K562 (cell line): ENCODE data around the gene BLVRA. TPM values are rescaled to one million over a fixed set of nuclear protein-coding genes. Genes with fewer than 3 reads are reported as not detected.
A peak's percentile ranks its signal among the peaks of the same experiment; 100 is the strongest.

Experiments used
- ATAC-seq: fragments of 200-7000 bp; cut with Tn5 transposase; 3 replicates; pipeline ENCODE4 v1.9.1; 2020; ENCODE audit warnings: moderate library complexity
- BruUV-seq: library from RNA; stranded (reverse); fragments of 400-500 nt; replicated peaks from 2 replicates; lab custom pipeline; 2021; lab: Mats Ljungman, UMichigan
- CTCF ChIA-PET: fragments of 300-600 bp; formaldehyde crosslinking; extraction: SDS; loops from one replicate; lab custom pipeline; 2021; ENCODE audit warnings: low intra/inter-chr PET ratio; lab: Yijun Ruan, JAX
- POLR2A ChIA-PET: fragments of 300-600, 350-650 bp; sonication (Branson Sonifier 250); formaldehyde crosslinking; extraction: SDS; loops from one replicate; lab custom pipeline; 2021; ENCODE audit warnings: antibody characterized with exemption, inconsistent platforms; lab: Yijun Ruan, JAX
- DNase-seq, 4 experiments: peaks; one replicate each; pipeline versions ENCODE4 v3.0.0 to v3.0.0-alpha.2; 2011 to 2018; ENCODE audit warnings: low spot score in 3 of 4, mixed read lengths in 3 of 4; ENCODE audit errors: extremely low read depth in 1 of 4
- FAIRE-seq: peaks from 2 replicates; lab custom pipeline; 2011; peaks lifted over from hg19 to GRCh38; lab: Jason Lieb, UNC
- H2AFZ ChIP-seq: 2 replicates; pipeline ENCODE4 v1.6.0; 2011; ENCODE audit warnings: low read depth, low read length, control low read depth, inconsistent platforms
- H3K27ac ChIP-seq: fragments of 200-600 bp; 3 replicates; pipeline ENCODE4 v1.8.0; 2011; ENCODE audit warnings: low read depth, mild to moderate bottlenecking, control low read depth, inconsistent platforms, low read length, moderate library complexity, mixed read lengths; ENCODE audit errors: extremely low read depth
- H3K27me3 ChIP-seq, 2 experiments: fragments of 300-600 bp in 1 of 2; 2 replicates in 1 of 2; 3 replicates in 1 of 2; pipeline versions ENCODE4 v1.6.0 to v1.8.0; 2011; ENCODE audit warnings: inconsistent platforms in 2 of 2, low read length in 2 of 2, mild to moderate bottlenecking in 1 of 2, mixed read lengths in 1 of 2, moderate library complexity in 1 of 2; ENCODE audit not compliant: control insufficient read depth in 2 of 2, insufficient read depth in 2 of 2
- H3K36me3 ChIP-seq: fragments of 300-600 bp; 3 replicates; pipeline ENCODE4 v1.8.0; 2011; ENCODE audit warnings: mild to moderate bottlenecking, low read length, inconsistent platforms; ENCODE audit not compliant: control insufficient read depth, insufficient read depth
- H3K4me1 ChIP-seq, 2 experiments: fragments of 200-600 bp in 1 of 2; replicated peaks in 1 of 2; 2 replicates in 1 of 2; 3 replicates in 1 of 2; pipeline versions ENCODE4 v1.5.1 to v1.8.0; 2011; ENCODE audit warnings: inconsistent platforms in 2 of 2, low read length in 2 of 2, mild to moderate bottlenecking in 1 of 2, mixed read lengths in 1 of 2, moderate library complexity in 1 of 2; ENCODE audit not compliant: control insufficient read depth in 2 of 2, insufficient read depth in 2 of 2
- H3K4me2 ChIP-seq: 2 replicates; pipeline ENCODE4 v1.6.1; 2011; ENCODE audit warnings: low read length, control low read depth, inconsistent platforms, mixed read lengths; ENCODE audit not compliant: insufficient read depth
- H3K4me3 ChIP-seq: fragments of 200-600 bp; sonication (generic), shearing (Covaris generic); 2 replicates; pipeline ENCODE4 v1.5.1; 2016; ENCODE audit warnings: control low read depth, inconsistent platforms
- H3K79me2 ChIP-seq: fragments of 200-600 bp; 3 replicates; pipeline ENCODE4 v1.8.0; 2011; ENCODE audit warnings: low read length, inconsistent platforms; ENCODE audit not compliant: control insufficient read depth, insufficient read depth
- H3K9ac ChIP-seq, 2 experiments: 2 replicates each; pipeline versions ENCODE4 v1.6.0 to v1.6.1; 2011; ENCODE audit warnings: low read depth in 2 of 2, low read length in 2 of 2, control low read depth in 1 of 2, inconsistent platforms in 1 of 2, mild to moderate bottlenecking in 1 of 2, mixed read lengths in 1 of 2; ENCODE audit not compliant: insufficient read depth in 1 of 2
- H3K9me1 ChIP-seq: one replicate; pipeline ENCODE4 v1.6.0; 2011; ENCODE audit warnings: inconsistent platforms, mild to moderate bottlenecking, low read length, moderate library complexity; ENCODE audit not compliant: control insufficient read depth, insufficient read depth
- H3K9me3 ChIP-seq: replicated peaks from 2 replicates; pipeline ENCODE4 v1.5.1; 2011; ENCODE audit warnings: low read depth, low read length, inconsistent platforms; ENCODE audit not compliant: control insufficient read depth, insufficient read depth
- H4K20me1 ChIP-seq: replicated peaks from 2 replicates; pipeline ENCODE4 v1.6.1; 2011; ENCODE audit warnings: low read length, inconsistent platforms, mixed read lengths; ENCODE audit not compliant: control insufficient read depth, insufficient read depth
- CBFA2T3 ChIP-seq: fragments of 450-650 bp; IDR thresholded peaks from 2 replicates; pipeline ENCODE4 v1.6.1; 2017
- CCNT2 ChIP-seq: IDR thresholded peaks from 2 replicates; pipeline ENCODE4 v1.6.1; 2011; ENCODE audit warnings: borderline replicate concordance, low read depth, mild to moderate bottlenecking, moderate library complexity, mixed read lengths, low read length; ENCODE audit not compliant: insufficient read length; ENCODE audit errors: extremely low read depth
- CTBP1 ChIP-seq: fragments of 450-650 bp; IDR thresholded peaks from 2 replicates; pipeline ENCODE4 v1.6.1; 2016; ENCODE audit warnings: borderline replicate concordance
- EGR1 ChIP-seq: fragments of 450-650 bp; conservative IDR thresholded peaks from 2 replicates; pipeline ENCODE4 v1.6.1; 2017; ENCODE audit warnings: mild to moderate bottlenecking
- MTA1 ChIP-seq: fragments of 450-650 bp; IDR thresholded peaks from 2 replicates; pipeline ENCODE4 v1.6.1; 2017; ENCODE audit warnings: borderline replicate concordance
- POLR2AphosphoS2 ChIP-seq: IDR thresholded peaks from 2 replicates; pipeline ENCODE4 v1.6.1; 2012; ENCODE audit warnings: low read length, improper control_type of control experiment
- TAL1 ChIP-seq: fragments of 450-650 bp; IDR thresholded peaks from 2 replicates; pipeline ENCODE4 v1.6.1; 2016; ENCODE audit warnings: mild to moderate bottlenecking
- TEAD4 ChIP-seq, 2 experiments: sonication (generic) in 1 of 2; formaldehyde crosslinking in 1 of 2; IDR thresholded peaks; 2 replicates each; pipeline versions ENCODE4 v1.6.1 to v1.8.0; 2012 to 2022; ENCODE audit warnings: borderline replicate concordance in 1 of 2, inconsistent platforms in 1 of 2, low read length in 1 of 2, mild to moderate bottlenecking in 1 of 2, missing genetic modification reagents in 1 of 2
- YY1 ChIP-seq, 3 experiments: IDR thresholded peaks; 2 replicates each; pipeline ENCODE4 v1.6.1; 2011; ENCODE audit warnings: low read length in 2 of 3, mild to moderate bottlenecking in 2 of 3, moderate library complexity in 2 of 3, borderline replicate concordance in 1 of 3, control low read depth in 1 of 3, low read depth in 1 of 3; ENCODE audit not compliant: insufficient read depth in 3 of 3, insufficient replicate concordance in 2 of 3, control insufficient read depth in 1 of 3, insufficient read length in 1 of 3; ENCODE audit errors: extremely low read depth in 1 of 3
- ZNF232 ChIP-seq: sonication (generic); formaldehyde crosslinking; IDR thresholded peaks from 2 replicates; pipeline ENCODE4 v1.8.0; 2022; ENCODE audit warnings: mild to moderate bottlenecking, missing genetic modification reagents
- WGBS: fragments of 100-300 bp; shearing (Covaris generic); methylation state at CpG from one replicate; pipeline ENCODE4 v1.1.6; 2016; ENCODE audit warnings: low coverage, mixed read lengths; ENCODE audit not compliant: insufficient coverage; ENCODE audit errors: missing lambda C conversion rate; 5-methylcytosine and 5-hydroxymethylcytosine counted together
- in situ Hi-C: fragments of 300-500 bp; cut with MboI; formaldehyde crosslinking; loops from 4 replicates; pipeline ENCODE4 v1.15.0; 2018; ENCODE audit warnings: inconsistent platforms, mixed read lengths
- intact Hi-C: fragments of 100-400 bp; cut with micrococcal nuclease; formaldehyde crosslinking; loops from 2 replicates; pipeline ENCODE4 v1.14.2; 2022
- polyA plus RNA-seq, 8 experiments: library from polyadenylated mRNA; depleted of rRNA in 4 of 8; stranded (reverse) in 5 of 8; unstranded in 3 of 8; fragments of >200 nt; fragmentation: Nextera tagmentation in 2 of 8; fragmentation: Illumina TruSeq in 1 of 8; extraction: Ambion mirVana in 2 of 8; extraction: Trizol in 1 of 8; gene quantifications; 2 replicates each; pipeline versions ENCODE4 v1.2.1 to v1.2.3, GENCODE V29; 2011 to 2014; ENCODE audit warnings: inconsistent platforms in 1 of 8, missing spikeins in 1 of 8
- total RNA-seq, 7 experiments: library from RNA; depleted of rRNA in 6 of 7; stranded (reverse); fragments of >200 nt in 6 of 7; fragmentation: Illumina TruSeq in 2 of 7; extraction: Trizol in 2 of 7; gene quantifications; 2 replicates each; pipeline versions ENCODE4 v1.2.1 to v1.2.3, GENCODE V29; 2011 to 2021; ENCODE audit warnings: low replicate concordance in 1 of 7

The BLVRA gene
- total and polyA plus RNA-seq, 9 of the 15 experiments (the other 6 are each of a cell fraction or from before 2014, with no cell fraction given): 48.5 to 147 (median 61.5) TPM

DNA sequence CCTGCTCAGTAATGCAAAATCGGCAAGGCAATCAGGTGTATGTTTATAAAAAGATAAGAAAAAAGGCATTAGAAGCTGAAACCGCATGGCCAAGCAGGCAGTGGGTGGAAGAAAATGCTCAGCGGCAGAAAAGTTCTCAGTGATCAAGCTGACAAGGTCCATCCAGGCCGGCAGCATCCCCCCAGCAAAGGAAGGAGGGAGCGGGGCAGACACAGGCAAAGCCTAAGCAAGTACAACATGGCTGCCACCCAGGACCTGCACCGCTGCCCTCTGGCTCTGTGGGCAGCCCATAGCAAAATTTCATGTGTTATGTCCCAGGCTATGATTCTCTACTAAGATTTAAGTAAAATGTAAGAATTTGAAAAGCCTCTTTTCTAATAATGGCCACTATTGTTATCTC, 65.5 kb downstream of the BLVRA start:
- intact Hi-C loops (no loop called here), in situ Hi-C loops (no loop called here)
- FAIRE-seq (no peak), ATAC-seq (peak; percentile 81), DNase-seq (peak in 3 of 4 experiments; percentile 18 to 29 (median 25))
- Histone ChIP-seq H3K9me1 (no peaks in the 10 kb centered on the region), H3K27me3 (peaks cover 18 to 23% of the 10 kb centered on the region in 2 experiments), H3K79me2 (no peaks in the 10 kb centered on the region), H2AFZ (no peak overlapping the region), H3K9me3 (no peaks in the 10 kb centered on the region), H3K4me3 (no peak overlapping the region), H3K4me1 (peaks cover 5 to 7% of the 10 kb centered on the region in 2 experiments; a peak in 2 of 5 replicates), H3K27ac (no peak overlapping the region), H3K9ac (0 out of 4 replicates have a peak overlapping the region, but pooled peaks of 1 of the 2 experiments have one; percentile 47), H3K36me3 (no peaks in the 10 kb centered on the region), H4K20me1 (no peaks in the 10 kb centered on the region), H3K4me2 (peak overlapping the region; percentile 12; the same call in 1 of the 2 replicates)
- ChIA-PET CTCF (no interaction called here), POLR2A (interaction anchor here (0.6 to 1.7 kb wide), 3 partner anchors 8 to 40 kb away, joined by 3 to 4 read pairs (median 4); no protein-coding TSS in a partner anchor)
- no TSS peak for BruUV-seq
- WGBS: 2% methylated on average over 6 of the region's 6 CpGs
- TF ChIP-seq POLR2AphosphoS2 (no peak), CTBP1 (0 out of 2 replicates have a peak, but pooled peaks have one; percentile 30), YY1 (IDR thresholded peaks at IDR 0.05; ENCODE audit: borderline replicate concordance in 1 of 3, control insufficient read depth in 1 of 3, extremely low read depth in 1 of 3, insufficient read depth in 3 of 3, insufficient read length in 1 of 3, insufficient replicate concordance in 2 of 3, low read depth in 1 of 3, low read length in 2 of 3) (peak in 1 of 3 experiments; percentile 37), TEAD4 (IDR thresholded peaks at IDR 0.05; ENCODE audit: low read length) (peak; percentile 33; the same call in 1 of the 2 replicates), TEAD4 (CRISPR knock-in tag; IDR thresholded peaks at IDR 0.05; ENCODE audit: borderline replicate concordance) (no peak), ZNF232 (CRISPR knock-in tag) (no peak), CCNT2 (peak; percentile 18), CBFA2T3 (0 out of 2 replicates have a peak, but pooled peaks have one; percentile 11), MTA1 (0 out of 2 replicates have a peak, but pooled peaks have one; percentile 4), TAL1 (0 out of 2 replicates have a peak, but pooled peaks have one; percentile 15), EGR1 (0 out of 2 replicates have a peak, but pooled peaks have one; percentile 21)
